Anterior cingulate cortex (tissue), 58 donors: ENCODE results near the gene USP47.

Source experiments
- DNase-seq, 58 donors: peaks; one replicate each; lab custom pipeline; 2025; lab: John Stamatoyannopoulos, UW

USP47 gene

GRCh38 chr11:11860103-11860979 lies 18.6 kb downstream of the USP47 start:
- no peak for DNase-seq

- DNase-seq = no peak
Measured at GRCh38 chr11:11862999-11863398, 21.2 kb downstream of the USP47 start.

DNA sequence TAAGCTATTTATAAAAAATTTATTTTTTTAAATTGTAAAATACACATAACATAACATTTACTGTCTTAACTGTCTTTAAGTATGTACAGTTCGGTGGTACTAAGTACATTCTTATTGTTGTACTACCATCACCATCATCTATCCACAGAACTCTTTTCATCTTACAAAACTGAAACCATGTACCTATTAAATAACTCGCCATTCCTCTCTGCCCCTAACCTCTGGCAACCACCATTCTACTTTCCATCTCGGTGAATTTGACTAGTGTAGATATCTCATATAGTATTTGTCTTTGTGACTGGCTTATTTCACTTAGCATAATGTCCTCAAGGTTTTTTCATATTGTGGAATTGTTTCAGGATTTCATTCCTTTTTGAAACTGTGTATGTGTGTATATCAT lies 22.6 kb downstream of the USP47 start:
- DNase-seq = no peak

- DNase-seq = no peak
Measured at GRCh38 chr11:11864803-11865202, 23.0 kb downstream of the USP47 start.

DNA sequence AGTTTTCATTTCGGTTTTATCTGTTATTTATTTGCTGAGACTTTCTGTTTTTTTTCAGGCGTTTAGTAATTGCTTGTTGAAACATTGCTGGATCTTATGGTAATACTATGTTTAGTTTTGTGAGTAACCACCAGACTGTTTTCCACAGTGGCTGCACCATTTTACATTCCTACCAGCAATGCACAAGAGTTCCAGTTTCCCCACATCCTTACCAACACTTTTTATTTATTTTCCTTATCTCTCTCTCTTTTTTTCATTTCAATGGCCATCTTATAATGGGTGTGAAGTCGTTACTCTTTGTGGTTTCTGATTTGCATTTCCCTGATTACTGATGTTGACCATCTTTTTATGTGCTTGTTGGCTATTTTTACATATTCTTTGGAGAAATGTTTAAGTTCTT lies 23.7 kb downstream of the USP47 start:
- no peak for DNase-seq

GRCh38 chr11:11866203-11866602 lies 24.4 kb downstream of the USP47 start:
- DNase-seq = no peak

- DNase-seq = no peak
Measured at GRCh38 chr11:11867720-11868119, 25.9 kb downstream of the USP47 start.

DNA sequence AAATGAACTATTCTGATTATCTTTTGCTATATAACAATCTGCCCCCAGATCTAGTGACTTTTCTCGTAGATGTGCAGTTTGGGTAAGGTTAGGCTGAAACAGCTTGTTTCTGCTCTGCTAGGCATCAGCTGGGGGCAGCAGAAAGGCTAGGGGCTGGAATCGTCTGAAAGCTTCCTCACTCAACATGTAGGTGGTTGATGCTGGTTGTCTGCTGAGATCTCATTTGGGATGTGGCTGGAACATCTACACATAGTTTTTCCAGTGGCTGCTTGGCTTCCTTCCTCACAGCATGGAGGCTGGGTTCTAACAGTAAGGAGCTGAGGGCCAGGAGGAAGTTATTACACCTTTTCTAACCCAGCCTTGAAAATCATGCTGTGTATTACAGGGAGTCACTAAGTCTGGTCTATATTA lies 30.2 kb downstream of the USP47 start:
- DNase-seq = no peak

DNA sequence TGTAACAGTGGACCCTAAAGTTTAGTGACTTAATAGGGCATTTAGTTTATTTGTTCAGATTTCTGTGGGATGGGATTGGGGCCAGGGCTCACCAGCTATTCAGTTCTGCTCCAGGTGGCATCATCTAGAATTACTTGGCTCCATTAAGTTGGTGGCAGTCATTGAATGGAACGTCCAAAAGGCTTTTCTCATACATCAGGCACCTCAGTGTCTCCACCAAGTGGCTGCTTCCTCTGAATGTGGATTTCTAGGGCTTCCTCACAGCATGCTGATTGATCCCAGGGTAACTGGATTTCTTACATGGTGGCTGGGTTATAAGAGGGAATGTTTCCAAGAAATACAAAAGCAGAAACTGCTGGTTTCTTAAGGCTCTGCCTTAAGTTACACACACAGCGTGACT lies 34.7 kb downstream of the USP47 start:
- DNase-seq = no peak

DNA sequence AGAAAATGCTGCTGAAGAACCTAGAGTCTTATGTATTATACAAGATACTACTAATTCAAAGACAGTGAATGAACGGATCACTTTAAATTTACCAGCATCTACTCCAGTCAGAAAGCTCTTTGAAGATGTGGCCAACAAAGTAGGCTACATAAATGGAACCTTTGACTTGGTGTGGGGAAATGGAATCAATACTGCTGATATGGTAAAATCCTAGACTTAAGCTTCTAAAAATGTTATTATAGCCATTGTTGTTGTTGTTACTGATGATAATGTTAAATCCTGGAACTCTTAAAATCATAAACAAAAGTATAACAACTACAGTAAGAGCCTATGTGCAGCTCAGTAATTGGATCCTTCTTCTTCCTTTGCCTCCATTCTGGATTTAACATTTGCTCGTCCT lies 38.4 kb downstream of the USP47 start:
- no peak for DNase-seq

DNA sequence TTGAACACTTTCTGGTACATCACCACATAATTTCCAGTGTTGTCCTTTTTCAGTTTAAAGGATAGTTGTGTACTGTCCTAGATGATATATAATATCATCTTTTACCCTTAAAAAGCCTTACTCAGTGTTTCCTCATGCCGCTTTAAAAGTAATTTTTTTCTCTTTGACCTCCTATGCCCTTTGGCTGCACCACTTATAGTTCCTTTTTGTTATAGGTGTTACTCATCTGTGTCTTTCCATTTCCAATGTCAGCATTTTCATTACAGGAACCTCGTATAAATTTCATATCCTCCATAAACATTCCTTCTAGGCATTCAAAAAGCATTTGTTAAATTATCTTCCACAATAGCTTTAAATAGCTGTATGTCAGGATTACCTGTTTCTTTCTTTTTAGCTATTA lies 40.8 kb downstream of the USP47 start:
- DNase-seq = no peak

- DNase-seq = no peak
Measured at GRCh38 chr11:11884351-11884750, 42.6 kb downstream of the USP47 start.

DNA sequence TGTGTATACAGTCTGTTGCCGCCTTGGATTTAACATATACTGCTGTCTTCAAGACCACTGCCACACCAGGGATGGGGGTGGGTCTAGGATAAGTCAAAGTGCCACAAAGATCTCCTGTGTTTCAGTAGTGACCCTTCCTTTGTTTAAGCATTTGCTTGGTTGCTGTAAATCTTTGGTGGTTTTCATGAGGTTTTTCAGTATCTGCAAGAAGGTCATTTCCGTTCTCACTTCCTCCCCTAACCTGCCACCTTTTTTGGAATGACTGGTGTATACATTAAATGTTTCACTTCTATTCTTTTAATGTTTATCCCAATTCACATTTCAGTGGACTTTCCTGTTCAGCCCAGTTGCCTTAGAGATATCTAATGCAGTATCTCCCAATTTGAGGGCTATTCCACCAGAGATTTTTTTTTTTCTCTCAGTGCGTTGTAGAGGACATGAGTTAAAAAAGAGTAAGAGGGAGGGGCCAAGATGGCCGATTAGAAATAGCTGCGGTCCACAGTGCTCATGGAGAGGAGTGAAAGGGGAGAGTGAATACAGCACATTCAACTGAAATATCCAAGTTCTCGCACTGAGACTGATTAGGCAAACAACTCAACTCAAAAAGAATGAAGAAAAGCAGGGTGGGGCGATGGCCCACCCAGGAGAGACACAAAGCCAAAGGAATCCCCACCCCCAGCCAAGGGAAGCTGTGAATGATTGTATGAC lies 43.2 kb downstream of the USP47 start:
- DNase-seq = no peak

- DNase-seq = no peak
Measured at GRCh38 chr11:11894486-11894885, 52.7 kb downstream of the USP47 start.

DNA sequence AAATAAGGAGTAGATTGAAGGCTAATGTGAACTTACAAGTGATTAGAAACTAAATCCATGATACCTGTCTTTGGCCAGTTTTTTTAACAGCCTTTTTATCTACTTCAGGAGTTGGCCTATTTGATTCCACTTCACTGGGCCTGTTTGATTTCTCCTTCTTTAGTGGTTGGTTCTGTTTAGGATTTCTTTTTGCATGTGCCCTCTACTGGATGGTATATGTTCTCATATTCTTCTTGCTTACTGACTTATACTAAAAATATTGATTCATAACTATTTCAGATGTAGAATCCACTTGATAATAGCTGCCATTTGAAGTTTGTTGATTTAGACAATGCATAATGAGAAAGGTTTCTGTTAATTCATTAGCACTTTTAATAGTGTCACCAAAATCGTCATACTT lies 53.9 kb downstream of the USP47 start:
- no peak for DNase-seq

GRCh38 chr11:11898648-11899047 lies 56.9 kb downstream of the USP47 start:
- DNase-seq = no peak

GRCh38 chr11:11899401-11899800 lies 57.6 kb downstream of the USP47 start:
- no peak for DNase-seq

DNA sequence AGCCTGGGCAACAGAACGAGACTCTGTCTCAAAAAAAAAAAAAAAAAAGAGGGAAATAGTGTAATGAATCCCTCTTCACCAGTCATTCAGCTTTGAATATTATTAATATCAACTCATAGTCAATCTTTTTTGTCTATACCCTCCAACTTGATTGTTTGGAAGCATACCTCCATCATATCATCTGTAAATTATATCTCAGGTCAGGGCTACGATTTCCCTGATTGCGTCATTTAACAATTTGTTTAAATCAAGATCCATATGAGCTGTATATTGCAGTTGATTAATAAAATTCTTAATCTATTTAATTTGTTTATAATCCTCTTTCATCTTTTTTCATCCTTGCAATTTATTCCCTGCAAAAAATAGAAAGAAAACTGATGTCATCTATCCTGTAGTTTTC lies 60.2 kb downstream of the USP47 start:
- DNase-seq = no peak

DNA sequence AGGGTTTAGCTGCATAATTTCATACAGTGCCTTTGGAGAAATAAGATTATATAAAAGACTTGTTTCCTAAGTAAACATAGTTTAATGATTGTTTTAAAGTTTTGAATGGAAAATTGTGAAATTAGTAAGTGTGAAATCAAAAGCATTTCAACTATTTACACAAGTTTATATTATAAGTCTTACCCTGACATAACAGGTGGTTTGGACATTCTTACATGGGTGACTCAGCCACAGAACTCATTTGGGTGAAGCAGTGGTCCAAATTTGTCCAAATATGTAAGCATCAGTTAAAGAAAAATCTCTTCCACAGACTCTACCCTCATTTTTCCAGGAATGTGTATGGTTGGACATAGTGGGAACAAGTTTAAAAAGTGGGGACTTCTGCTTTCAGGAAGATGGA lies 68.0 kb downstream of the USP47 start:
- DNase-seq = no peak

GRCh38 chr11:11910541-11910940 lies 68.8 kb downstream of the USP47 start:
- no peak for DNase-seq

GRCh38 chr11:11913395-11913794 lies 71.6 kb downstream of the USP47 start:
- DNase-seq = no peak

DNA sequence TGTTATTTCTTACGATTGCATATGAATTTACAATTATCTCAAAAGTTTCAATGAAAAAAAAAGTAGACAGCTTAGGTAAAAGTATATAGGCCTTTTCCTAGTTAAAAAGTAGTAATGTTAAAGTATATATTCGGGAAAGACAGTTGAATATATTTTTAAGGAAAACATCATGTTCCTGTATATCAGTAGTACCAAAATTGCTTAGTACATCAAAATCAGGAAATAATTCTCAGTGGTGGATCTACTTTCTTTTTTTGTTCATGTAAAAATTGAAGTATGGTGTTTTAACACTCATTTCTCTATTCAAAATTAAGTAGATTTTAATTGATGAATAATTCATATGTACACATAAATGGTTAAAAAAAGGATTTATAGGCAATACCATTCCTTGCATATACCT lies 73.9 kb downstream of the USP47 start:
- no peak for DNase-seq
